ENCODE results near the gene RASA1.

- TF ChIP-seq ATF3 (IDR thresholded peaks at IDR 0.05) = no peak
- TF ChIP-seq YY1 (IDR thresholded peaks at IDR 0.05; ENCODE audit: extremely low read depth, insufficient replicate concordance, low read depth, low read length) = no peak
- TF ChIP-seq POLR2A (IDR thresholded peaks at IDR 0.05; ENCODE audit: borderline replicate concordance, extremely low read depth, insufficient read depth, insufficient read length) = no peak
- TF ChIP-seq CTCF (IDR thresholded peaks at IDR 0.05 in 2 of 3, conservative IDR thresholded peaks at IDR 0.05 in 1 of 3; ENCODE audit: borderline replicate concordance in 1 of 3, insufficient read depth in 1 of 3, low read depth in 2 of 3, low read length in 2 of 3) = no peak
- no peak for TF ChIP-seq EZH2phosphoT487 (IDR thresholded peaks at IDR 0.05; ENCODE audit: borderline replicate concordance)
Observed at GRCh38 chr5:87372705-87373104, 105.0 kb downstream of the RASA1 start.

Data from HCT116 (cell line).